GM12801 (cell line): ENCODE measurements around the gene SPC24.

Source experiments
- TF ChIP-seq, protein P1 (sequence below): IDR thresholded peaks from one replicate; pipeline ENCODE4 v1.5.1; 2011; ENCODE audit warnings: control low read depth; ENCODE audit not compliant: insufficient read length; ENCODE audit errors: extremely low read depth

SPC24 gene

GRCh38 chr19:11194656-11195558, 39.3 kb upstream of the SPC24 start:
- TF ChIP-seq, protein P1, sequence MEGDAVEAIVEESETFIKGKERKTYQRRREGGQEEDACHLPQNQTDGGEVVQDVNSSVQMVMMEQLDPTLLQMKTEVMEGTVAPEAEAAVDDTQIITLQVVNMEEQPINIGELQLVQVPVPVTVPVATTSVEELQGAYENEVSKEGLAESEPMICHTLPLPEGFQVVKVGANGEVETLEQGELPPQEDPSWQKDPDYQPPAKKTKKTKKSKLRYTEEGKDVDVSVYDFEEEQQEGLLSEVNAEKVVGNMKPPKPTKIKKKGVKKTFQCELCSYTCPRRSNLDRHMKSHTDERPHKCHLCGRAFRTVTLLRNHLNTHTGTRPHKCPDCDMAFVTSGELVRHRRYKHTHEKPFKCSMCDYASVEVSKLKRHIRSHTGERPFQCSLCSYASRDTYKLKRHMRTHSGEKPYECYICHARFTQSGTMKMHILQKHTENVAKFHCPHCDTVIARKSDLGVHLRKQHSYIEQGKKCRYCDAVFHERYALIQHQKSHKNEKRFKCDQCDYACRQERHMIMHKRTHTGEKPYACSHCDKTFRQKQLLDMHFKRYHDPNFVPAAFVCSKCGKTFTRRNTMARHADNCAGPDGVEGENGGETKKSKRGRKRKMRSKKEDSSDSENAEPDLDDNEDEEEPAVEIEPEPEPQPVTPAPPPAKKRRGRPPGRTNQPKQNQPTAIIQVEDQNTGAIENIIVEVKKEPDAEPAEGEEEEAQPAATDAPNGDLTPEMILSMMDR = no peak

DNA sequence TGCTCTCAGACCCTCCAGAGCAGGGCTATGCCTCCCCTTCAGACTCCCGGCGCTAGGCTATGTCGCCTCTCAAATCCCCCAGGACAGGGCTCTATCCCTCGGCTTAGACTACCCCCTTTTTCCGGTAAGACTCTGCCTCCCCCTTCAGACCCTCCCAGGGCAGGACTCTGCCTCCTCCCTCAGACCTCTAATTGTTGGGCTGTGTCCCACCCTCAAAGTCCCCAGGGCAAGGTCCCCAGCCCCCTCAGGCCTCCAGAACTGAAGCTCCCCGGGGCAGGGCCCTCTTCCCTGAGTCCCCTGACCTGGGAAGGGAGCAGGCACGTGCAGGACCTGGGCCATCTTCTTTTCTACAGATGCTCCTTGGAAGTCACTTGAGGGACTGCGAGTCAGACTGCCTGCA, 38.6 kb upstream of the SPC24 start:
- TF ChIP-seq, protein P1 = no peak

DNA sequence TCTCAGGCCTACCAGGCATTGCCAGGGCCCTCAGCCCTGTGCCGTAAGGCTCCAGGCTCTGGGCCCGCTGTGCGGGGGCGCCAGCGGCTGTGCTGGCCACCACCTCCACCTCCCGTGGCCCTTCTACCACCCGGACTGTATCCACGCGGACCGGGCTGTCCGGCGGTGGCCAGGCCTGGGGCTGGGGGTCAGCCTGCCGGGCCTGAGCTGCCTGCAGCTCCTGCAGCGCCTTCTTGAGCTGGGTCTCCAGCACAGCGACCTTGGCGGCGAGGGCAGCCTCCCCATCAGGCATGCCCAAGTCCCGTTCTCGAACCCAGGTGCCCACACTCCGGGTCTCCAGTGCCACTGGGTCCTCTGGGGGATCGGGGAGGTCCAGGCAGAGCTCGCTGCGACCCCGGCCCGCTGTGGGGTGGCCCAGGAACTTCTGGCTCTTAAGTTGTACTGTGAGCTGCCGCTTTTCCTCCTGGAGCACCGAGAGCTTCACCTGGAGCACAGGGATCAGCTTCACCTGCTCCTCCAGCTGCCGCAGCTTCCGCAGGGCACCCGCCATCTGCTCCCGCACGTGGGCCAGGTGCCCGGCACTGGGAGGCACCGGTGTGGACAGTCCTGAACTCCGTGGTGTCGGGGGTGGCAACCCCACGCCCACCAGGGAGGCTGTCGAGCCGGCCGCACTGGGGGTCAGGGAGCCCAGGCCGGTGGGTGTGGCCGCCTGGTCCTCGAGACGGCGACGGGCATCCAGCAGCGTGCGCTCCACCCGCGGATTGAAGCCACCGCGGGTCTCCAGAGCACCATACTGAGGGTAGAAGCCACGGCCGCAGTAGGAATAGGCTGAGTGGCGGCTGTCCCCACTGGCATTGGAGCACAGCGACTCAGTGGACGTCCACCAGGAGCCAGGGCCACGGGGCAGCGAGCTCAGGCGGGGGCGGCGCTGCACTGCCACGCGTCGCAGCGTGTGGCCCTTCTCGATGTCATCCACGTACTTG, 37.7 kb upstream of the SPC24 start:
- TF ChIP-seq, protein P1 = no peak

DNA sequence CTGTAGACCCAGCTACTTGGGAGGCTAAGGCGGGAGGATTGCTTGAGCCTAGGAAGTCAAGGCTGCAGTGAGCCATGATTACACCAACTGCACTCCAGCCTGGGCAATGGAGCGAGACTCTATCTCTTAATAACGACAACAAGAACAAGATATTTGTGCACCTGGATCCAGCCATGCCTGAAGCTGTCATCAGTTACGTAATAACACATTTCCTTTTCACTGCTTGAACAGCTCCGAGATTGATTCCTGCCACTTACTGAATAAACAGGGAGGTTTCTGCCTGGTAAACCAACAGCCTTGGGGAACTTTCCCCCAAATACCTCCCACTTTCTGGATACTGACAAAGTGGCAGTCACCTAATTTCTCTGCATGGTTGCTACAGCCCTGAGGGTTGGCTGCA, 36.4 kb upstream of the SPC24 start:
- TF ChIP-seq, protein P1 = no peak

GRCh38 chr19:11191273-11191755, 35.7 kb upstream of the SPC24 start:
- TF ChIP-seq, protein P1 = no peak

DNA sequence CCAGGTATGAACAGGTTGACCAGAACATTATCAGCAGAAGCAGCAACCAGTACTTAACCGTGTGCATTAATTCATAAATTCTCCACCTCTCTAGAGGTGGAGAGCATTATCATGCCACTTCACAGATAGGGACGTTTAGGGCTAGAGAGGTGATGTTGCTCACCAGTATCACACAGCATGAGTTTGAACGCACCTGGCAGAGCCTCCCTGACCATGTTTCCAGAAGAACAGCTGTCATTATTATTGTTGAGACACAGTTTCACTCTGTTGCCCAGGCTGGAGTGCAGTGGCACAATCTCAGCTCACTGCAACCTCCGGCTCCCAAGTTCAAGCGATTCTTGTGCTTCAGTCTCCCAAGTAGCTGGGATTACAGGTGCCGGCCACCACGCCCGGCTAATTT, 34.9 kb upstream of the SPC24 start:
- TF ChIP-seq, protein P1 = no peak

DNA sequence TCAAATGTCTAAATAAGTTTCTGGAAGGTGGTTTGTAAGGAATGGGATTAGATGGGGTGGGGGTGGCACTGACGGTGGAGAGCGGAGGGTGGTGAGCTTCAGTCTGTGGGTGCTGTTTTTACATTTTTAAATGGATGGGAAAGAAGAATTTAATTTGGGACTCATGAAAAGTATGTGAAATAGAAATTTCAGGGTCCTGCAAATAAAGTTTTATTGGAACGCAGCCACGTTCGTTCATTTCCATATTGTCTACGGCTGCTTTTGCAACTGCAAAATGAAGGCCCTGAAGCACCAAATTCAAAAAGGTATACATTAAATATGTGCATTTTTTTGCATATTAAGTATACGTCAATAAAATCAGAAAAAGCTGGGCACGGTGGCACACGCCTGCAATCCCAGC, 31.9 kb upstream of the SPC24 start:
- TF ChIP-seq, protein P1 = no peak
